NCI-H146 treated with DMSO at 0.1 percent for 48 hours (cell line): ENCODE results near the gene RPLP2.

Experiments
- DNase-seq: peaks from one replicate; lab custom pipeline; 2025; ENCODE audit not compliant: unreplicated experiment; lab: John Stamatoyannopoulos, UW

RPLP2 gene

GRCh38 chr11:809287-810039 lies at the start of gene RPLP2:
TSS of gene RPLP2 (plus strand) at chr11:809967. CDS start at chr11:810235, 268 bp downstream.
- DNase-seq: peak; percentile 94

GRCh38 chr11:760236-760635 lies 49.5 kb upstream of the RPLP2 start:
- no peak for DNase-seq

- no peak for DNase-seq
Observed at GRCh38 chr11:761526-762108, 48.1 kb upstream of the RPLP2 start.

GRCh38 chr11:762421-763072 lies 47.2 kb upstream of the RPLP2 start:
- DNase-seq: no peak

GRCh38 chr11:763073-763463 lies 46.7 kb upstream of the RPLP2 start:
- no peak for DNase-seq

GRCh38 chr11:763549-764321 lies 46.0 kb upstream of the RPLP2 start:
- DNase-seq: no peak

- DNase-seq: no peak
Observed at GRCh38 chr11:764322-765024, 45.3 kb upstream of the RPLP2 start.

GRCh38 chr11:765025-765801 lies 44.6 kb upstream of the RPLP2 start:
- DNase-seq: no peak

GRCh38 chr11:765802-766091 lies 44.0 kb upstream of the RPLP2 start:
- no peak for DNase-seq

- DNase-seq: no peak
Observed at GRCh38 chr11:766106-766935, 43.4 kb upstream of the RPLP2 start.

- DNase-seq: no peak
Observed at GRCh38 chr11:766936-767210, 42.9 kb upstream of the RPLP2 start.

GRCh38 chr11:767238-767637 lies 42.5 kb upstream of the RPLP2 start:
- DNase-seq: no peak

- DNase-seq: no peak
Observed at GRCh38 chr11:769887-770641, 39.7 kb upstream of the RPLP2 start.

- no peak for DNase-seq
Observed at GRCh38 chr11:770642-771616, 38.8 kb upstream of the RPLP2 start.

- no peak for DNase-seq
Observed at GRCh38 chr11:771617-772204, 38.1 kb upstream of the RPLP2 start.

- no peak for DNase-seq
Observed at GRCh38 chr11:772429-773390, 37.1 kb upstream of the RPLP2 start.
